ENCODE data around the gene PTPRT. TPM values are rescaled to one million over a fixed set of nuclear protein-coding genes. Genes with fewer than 3 reads are reported as not detected.

Gene PTPRT
- total RNA-seq, 4 donors from 2014 or later: 0.57 to 2.0 (median 0.83) TPM

- TF ChIP-seq CTCF (IDR thresholded peaks at IDR 0.05; ENCODE audit: low read depth): no peak
Observed at GRCh38 chr20:42186337-42186736, 1003.4 kb downstream of the PTPRT start.

GRCh38 chr20:42183147-42183546 is 1006.6 kb downstream of the PTPRT start:
- TF ChIP-seq CTCF (IDR thresholded peaks at IDR 0.05; ENCODE audit: low read depth): no peak

GRCh38 chr20:42181064-42181463 is 1008.6 kb downstream of the PTPRT start:
- no peak for TF ChIP-seq CTCF (IDR thresholded peaks at IDR 0.05; ENCODE audit: low read depth)

GRCh38 chr20:42179768-42180167 is 1009.9 kb downstream of the PTPRT start:
- TF ChIP-seq CTCF (IDR thresholded peaks at IDR 0.05; ENCODE audit: low read depth): no peak

GRCh38 chr20:42173440-42173839 is 1016.3 kb downstream of the PTPRT start:
- no peak for TF ChIP-seq CTCF (IDR thresholded peaks at IDR 0.05; ENCODE audit: low read depth)

GRCh38 chr20:42164121-42164890 is 1025.4 kb downstream of the PTPRT start:
- no peak for TF ChIP-seq CTCF (IDR thresholded peaks at IDR 0.05; ENCODE audit: low read depth)

GRCh38 chr20:42161228-42161829 is 1028.4 kb downstream of the PTPRT start:
- TF ChIP-seq CTCF (IDR thresholded peaks at IDR 0.05; ENCODE audit: low read depth): no peak
